Right ventricle myocardium inferior (tissue), 1 donor: ENCODE data around the gene SIDT1. TPM values are rescaled to one million over a fixed set of nuclear protein-coding genes. Genes with fewer than 3 reads are reported as not detected.

Source experiments
- ATAC-seq: fragments of 200-7000 bp; cut with Tn5 transposase; one replicate; pipeline ENCODE4 v1.9.1; 2020; ENCODE audit warnings: mild to moderate bottlenecking, moderate library complexity
- DNase-seq: peaks from one replicate; pipeline ENCODE4 v3.0.0; 2021; ENCODE audit errors: missing footprints
- intact Hi-C: fragments of 100-400 bp; cut with DNase I; formaldehyde crosslinking; loops from one replicate; pipeline ENCODE4 v1.11.0; 2022
- total RNA-seq: library from RNA; stranded (reverse); fragmentation: NEBNext Ultra II Directional; extraction: Animal tissue kit (Norgen Biotek cat#: 25700); gene quantifications from one replicate; pipeline ENCODE4 v1.2.1, GENCODE V29; 2021
- donor health status: DM: no; HTN: yes; CAD: no; lungs with severe emphysema.

SIDT1 gene
- total RNA-seq, 1 donor from 2014 or later, result 0.62 TPM

GRCh38 chr3:113536627-113537101, 4.3 kb downstream of the SIDT1 start:
- ATAC-seq (no peak), DNase-seq (no peak)
- intact Hi-C loops, result no loop called here

GRCh38 chr3:113537155-113537554, 4.8 kb downstream of the SIDT1 start:
- DNase-seq (no peak), ATAC-seq (no peak)
- intact Hi-C loops, result no loop called here

GRCh38 chr3:113541519-113541918, 9.2 kb downstream of the SIDT1 start:
- intact Hi-C loops, result no loop called here
- no peak for ATAC-seq
- no peak for DNase-seq

DNA sequence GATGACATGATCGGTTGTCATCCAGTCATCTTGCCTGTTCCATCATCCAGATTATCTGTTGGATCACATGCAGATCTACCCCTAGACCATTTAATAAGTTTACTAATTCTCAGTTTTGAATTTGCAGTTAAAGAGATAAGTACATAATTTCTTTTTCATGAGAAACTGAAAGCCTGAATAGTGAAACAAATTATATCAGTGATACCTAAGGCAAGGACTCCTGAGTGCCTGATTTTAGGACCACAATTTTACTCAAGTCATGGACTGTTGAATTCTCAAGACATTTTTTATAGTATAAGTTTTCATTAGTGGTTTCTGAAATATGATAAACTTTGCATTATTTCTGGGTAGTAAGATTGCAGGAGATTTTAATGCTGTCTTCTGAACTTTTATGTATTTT, 13.2 kb downstream of the SIDT1 start:
- intact Hi-C loops, result no loop called here
- DNase-seq, result no peak
- no peak for ATAC-seq

- intact Hi-C loops, result no loop called here
- ATAC-seq, result no peak
Measured at GRCh38 chr3:113546414-113546893, 14.1 kb downstream of the SIDT1 start.

DNA sequence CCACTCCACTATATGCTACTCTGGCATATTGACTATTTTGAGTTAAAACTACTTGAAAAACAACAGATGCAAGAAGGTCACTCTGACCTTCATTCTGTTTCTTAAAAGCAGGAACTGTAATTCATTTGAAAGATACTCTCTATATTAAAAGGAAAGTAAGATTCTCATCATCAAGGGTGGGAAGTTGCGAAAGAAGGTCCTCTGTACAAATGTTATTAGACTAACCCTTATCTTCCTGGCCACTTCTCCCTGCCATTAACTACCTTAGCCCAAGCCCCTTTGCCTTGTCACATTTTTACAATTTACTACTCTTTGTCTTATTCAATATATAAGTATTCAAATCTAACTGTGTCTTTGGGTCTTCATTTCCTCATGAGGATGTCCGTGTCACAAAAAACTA, 16.1 kb downstream of the SIDT1 start:
- intact Hi-C loops, result no loop called here
- ATAC-seq (no peak), DNase-seq (no peak)

More at GRCh38 chr3:113546414-113546893, 14.1 kb downstream of the SIDT1 start:
- no peak for DNase-seq

- intact Hi-C loops, result no loop called here
- ATAC-seq, result no peak
- DNase-seq, result no peak
Measured at GRCh38 chr3:113551820-113552219, 19.5 kb downstream of the SIDT1 start.

DNA sequence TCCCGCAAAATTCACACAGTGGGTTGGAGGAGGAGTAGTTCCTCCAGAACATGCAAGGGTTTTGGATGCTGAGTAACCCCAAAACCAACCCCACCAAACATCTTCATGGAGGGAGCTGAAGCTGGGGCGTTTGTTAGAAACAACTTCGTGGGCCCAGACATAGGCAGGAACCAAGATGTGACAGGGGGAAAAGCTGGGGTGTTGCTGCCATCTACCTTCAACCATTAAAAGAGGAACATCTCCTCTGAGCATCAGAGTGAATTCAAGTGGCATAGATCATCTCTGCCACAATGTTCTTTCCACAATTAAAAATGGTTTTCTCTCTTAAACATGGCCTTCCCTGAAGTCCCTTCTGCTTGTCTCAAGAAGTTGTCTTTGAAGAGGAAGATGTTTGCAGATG, 20.5 kb downstream of the SIDT1 start:
- ATAC-seq, result no peak
- no peak for DNase-seq
- intact Hi-C loops, result no loop called here

DNA sequence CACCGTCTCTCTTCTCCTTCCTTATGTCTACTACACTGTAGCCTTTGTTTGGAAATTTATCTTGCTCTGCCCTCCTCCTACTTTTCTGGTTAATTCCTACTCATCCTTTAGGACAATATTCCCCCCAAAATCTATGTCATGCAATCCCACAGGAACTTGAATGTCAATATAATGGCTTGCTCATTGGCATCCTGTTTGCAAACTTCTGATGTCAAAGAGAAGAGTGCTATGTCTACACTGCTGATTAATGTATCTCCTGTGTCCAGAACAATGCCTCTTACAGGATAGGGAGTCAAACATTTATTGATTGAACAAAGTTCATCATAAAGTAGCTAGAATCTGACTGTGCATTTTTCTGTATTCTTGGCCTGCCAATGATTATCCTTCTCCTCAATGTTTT, 22.8 kb downstream of the SIDT1 start:
- no peak for DNase-seq
- intact Hi-C loops, result no loop called here
- ATAC-seq, result no peak

- DNase-seq, result no peak
- intact Hi-C loops, result no loop called here
- ATAC-seq, result no peak
Measured at GRCh38 chr3:113556316-113556945, 24.1 kb downstream of the SIDT1 start.

GRCh38 chr3:113556946-113557335, 24.6 kb downstream of the SIDT1 start:
- no peak for ATAC-seq
- intact Hi-C loops, result no loop called here
- DNase-seq, result no peak

DNA sequence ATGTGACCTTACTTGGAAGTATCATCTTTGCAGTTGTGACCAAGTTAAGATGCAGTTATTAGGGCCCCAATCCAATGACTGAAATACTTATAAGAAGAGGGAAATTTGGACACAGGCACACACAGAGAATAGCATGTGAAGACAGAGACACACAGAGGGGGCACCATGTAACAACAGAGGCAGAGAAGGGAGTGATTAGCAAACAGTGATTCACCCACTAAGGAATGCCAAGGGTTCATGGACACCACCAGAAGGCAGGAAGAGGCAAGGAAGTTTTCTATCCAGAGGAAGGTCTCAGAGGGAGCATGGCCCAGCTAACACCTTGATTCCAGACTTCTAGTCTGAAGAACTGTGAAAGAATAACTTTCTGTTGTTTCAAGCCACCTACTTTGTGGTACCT, 25.0 kb downstream of the SIDT1 start:
- no peak for DNase-seq
- ATAC-seq, result no peak
- intact Hi-C loops, result no loop called here

DNA sequence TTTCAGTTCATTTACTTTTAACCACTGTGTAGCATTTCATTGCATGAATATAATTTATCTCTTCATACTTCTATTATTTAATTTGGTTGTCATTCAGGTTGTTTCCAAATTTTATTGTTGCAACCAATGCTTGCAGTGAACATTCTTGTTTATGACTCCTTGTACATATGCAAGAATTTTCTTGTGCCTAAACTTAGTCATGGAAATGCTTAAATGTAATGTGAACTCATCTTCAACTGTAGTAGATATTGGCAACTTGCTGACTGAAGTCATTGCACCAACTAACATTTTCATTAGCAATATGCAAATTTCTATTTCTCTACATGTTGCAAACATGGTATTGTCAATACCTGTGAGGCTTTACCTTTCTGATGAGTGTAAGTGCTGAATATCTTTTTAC, 26.7 kb downstream of the SIDT1 start:
- DNase-seq, result no peak
- intact Hi-C loops, result no loop called here
- ATAC-seq, result no peak

- no peak for DNase-seq
- intact Hi-C loops, result no loop called here
- no peak for ATAC-seq
Measured at GRCh38 chr3:113560271-113560670, 27.9 kb downstream of the SIDT1 start.

GRCh38 chr3:113560831-113561623, 28.7 kb downstream of the SIDT1 start:
- intact Hi-C loops, result no loop called here
- ATAC-seq (no peak), DNase-seq (no peak)

GRCh38 chr3:113565555-113565954, 33.2 kb downstream of the SIDT1 start:
- no peak for ATAC-seq
- DNase-seq, result no peak
- intact Hi-C loops, result no loop called here

DNA sequence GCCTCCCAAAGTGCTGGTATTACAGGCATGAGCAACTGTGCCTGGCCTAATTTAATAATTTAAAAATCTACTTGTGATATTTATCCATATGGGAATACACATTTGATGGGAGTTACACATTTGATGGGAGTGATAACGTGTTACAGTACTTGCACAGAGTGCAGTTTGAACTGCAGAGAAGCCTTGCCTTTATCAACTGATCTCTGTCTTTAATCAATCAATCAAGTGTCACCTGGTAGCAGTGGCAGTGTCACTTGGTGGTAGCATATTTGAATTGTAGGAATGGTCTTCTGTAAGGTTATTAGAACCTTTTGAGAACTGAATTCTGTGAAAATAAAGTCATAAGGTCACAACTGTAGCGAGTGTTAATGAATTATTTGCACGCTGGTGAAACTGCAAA, 37.8 kb downstream of the SIDT1 start:
- ATAC-seq (no peak), DNase-seq (no peak)
- intact Hi-C loops, result no loop called here

DNA sequence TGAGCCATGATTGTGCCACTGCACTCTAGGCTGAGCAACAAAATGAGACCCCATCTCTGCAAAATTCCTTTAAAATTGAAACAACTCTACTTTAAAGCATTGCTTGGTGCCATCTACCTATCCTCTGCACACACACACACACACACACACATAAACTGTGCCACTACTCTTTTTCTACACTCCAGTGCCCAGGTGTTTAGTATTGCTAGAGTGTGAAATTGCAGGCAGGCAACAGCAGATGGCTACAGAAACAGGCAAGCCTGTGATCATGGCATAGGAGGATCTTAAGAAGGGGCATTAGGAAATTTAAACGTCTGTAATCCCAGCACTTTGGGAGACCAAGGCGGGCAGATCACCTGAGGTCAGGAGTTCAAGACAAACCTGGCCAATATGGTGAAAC, 39.0 kb downstream of the SIDT1 start:
- DNase-seq (no peak), ATAC-seq (no peak)
- intact Hi-C loops, result no loop called here

- no peak for ATAC-seq
- DNase-seq, result no peak
- intact Hi-C loops, result no loop called here
Measured at GRCh38 chr3:113573728-113574127, 41.4 kb downstream of the SIDT1 start.

DNA sequence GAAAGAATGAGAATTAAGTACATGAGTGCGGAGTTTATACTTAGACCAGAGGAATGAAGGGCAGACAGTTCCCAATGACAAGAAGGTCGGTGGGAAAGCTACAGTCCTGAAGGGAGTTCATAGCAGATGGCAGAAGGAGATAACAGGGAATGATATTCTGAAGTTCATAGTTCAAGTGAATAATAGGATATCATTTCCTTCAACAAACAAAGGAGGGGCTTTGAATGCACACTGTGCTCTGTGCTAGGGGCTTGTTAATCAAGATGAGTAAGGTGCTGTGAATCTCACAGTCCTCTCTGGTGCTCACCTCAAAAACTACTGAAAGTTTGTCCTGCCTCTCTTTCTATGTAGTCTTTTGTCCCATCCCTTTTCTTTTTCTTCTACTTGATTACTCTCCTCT, 41.9 kb downstream of the SIDT1 start:
- no peak for ATAC-seq
- DNase-seq, result no peak
- intact Hi-C loops, result no loop called here
